HFF-Myc (cell line): Measurements from ENCODE around the gene ADAM11.

Source experiments
- DNase-seq: peaks from one replicate; pipeline ENCODE4 v3.0.0-alpha.2; 2011; ENCODE audit warnings: low read depth; ENCODE audit errors: extremely low read depth
- H3K4me3 ChIP-seq: replicated peaks from 2 replicates; pipeline ENCODE4 v1.5.1; 2011; ENCODE audit warnings: low read depth, mild to moderate bottlenecking, control low read depth, low read length
- TF ChIP-seq, protein P1 (sequence below): IDR thresholded peaks from 2 replicates; pipeline ENCODE4 v1.5.1; 2012; ENCODE audit warnings: mild to moderate bottlenecking, low read depth, low read length, control low read depth; ENCODE audit errors: missing control alignments

The ADAM11 gene

DNA sequence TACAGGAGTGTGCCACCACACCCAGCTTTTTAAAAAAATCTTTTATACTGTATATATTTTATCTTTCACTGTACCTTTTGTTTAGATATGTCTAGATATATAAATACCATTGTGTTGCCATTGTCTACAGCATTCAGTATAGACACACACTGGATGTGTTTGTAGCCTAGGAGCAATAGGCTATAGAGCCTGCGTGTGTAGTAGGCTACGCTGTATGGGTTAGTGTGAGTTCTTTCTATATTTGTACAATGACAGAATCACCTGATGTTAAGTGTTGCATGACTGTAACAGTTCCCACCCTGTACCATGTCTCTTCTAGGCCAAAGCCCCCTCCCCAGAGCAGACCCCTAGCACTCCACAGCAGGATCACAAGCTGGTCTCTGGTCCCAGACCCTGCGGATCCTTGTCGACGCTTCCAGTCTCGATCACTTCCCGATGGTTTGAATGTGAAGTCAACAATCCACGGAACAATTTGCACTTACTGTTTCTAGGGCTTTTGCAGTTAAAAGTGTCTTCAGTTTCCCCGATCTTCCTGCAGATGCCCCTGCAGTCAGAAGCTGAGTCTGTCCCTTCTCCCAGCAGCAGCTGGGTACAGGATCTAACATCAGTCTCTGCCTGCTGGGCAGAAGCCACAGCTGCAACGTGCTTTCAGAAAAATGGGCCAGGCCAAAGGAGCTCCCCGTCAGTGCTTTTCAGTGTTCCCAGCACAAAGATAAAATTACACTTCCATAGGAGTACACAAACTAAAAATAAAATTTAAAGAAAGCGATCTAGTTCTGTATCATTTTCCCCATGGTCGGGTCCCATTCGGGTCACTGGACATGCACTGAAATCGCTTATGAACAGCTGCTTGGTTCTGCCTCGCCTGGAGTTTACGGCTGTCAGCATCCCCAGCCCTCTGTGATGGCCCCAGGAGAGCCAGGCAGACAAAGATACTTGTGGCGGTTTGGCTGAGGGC lies 35.4 kb downstream of the ADAM11 start:
- H3K4me3 ChIP-seq, result no peak overlapping the region
- DNase-seq, result no peak
- TF ChIP-seq, protein P1, sequence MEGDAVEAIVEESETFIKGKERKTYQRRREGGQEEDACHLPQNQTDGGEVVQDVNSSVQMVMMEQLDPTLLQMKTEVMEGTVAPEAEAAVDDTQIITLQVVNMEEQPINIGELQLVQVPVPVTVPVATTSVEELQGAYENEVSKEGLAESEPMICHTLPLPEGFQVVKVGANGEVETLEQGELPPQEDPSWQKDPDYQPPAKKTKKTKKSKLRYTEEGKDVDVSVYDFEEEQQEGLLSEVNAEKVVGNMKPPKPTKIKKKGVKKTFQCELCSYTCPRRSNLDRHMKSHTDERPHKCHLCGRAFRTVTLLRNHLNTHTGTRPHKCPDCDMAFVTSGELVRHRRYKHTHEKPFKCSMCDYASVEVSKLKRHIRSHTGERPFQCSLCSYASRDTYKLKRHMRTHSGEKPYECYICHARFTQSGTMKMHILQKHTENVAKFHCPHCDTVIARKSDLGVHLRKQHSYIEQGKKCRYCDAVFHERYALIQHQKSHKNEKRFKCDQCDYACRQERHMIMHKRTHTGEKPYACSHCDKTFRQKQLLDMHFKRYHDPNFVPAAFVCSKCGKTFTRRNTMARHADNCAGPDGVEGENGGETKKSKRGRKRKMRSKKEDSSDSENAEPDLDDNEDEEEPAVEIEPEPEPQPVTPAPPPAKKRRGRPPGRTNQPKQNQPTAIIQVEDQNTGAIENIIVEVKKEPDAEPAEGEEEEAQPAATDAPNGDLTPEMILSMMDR, result no peak

DNA sequence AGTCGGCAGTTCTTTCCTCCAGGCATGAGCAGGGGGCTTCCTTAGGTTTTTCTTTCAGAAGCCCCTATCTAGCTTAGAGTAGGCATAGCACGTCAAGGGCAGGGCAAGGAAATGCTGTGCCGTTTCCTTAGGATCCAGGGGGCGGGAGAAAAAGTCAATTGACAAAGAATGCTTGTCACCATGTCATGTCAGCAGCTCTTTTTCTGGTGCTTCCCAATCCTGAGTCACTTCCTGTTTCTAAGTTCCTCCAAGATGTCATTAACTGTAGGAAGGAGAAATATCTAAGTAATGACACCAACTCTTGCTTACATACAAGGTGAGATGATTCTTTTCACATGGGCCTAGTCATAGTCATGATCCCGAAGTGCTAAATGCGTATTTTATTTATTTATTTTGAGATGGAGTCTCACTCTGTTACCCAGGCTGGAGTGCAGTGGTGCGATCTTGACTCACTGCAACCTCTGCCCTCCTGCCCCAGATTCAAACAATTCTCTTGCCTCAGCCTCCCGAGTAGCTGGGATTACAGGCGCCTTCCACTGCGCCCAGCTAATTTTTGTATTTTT lies 36.1 kb downstream of the ADAM11 start:
- peak; percentile 78 for DNase-seq
- H3K4me3 ChIP-seq, result no peak overlapping the region
- TF ChIP-seq, protein P1, result no peak

DNA sequence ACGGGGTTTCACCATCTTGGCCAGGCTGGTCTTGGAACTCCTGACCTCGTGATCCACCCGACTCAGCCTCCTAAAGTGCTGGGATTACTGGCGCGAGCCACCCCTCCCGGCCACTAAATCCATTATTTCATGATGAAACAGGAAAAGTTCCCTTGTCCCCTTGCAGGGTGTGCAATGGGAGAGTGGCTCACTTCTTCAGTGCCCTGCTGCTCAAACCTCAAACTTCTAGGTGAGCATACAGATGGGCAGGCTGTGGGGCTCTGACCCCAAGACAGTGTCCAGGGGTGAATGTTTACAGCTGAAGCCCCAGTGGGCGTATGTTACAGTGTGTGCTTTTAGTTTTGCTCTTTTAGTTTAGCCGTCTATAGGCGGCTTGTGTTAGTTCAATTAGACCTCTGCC lies 36.6 kb downstream of the ADAM11 start:
- TF ChIP-seq, protein P1, result no peak
- DNase-seq, result no peak
- H3K4me3 ChIP-seq, result no peak overlapping the region

DNA sequence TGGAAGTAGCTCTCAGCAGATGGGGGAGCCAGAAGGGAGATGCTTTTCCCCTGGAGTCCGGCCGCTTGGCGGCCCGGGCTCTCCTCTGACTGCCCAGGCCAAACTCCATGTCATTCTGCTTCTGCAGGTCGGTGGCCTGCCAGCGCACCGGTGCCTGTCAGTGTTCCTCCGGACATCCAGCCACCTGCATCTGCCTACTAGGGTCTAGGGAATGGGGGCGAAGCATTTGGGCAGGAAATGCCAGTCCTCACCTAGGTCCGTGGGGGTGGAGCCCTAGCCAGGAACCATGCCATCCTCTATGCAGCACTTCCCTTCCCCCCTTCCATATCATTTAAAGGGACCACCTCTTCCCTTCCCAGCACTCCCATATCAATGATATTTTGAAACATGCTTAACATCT lies 37.1 kb downstream of the ADAM11 start:
- no peak for DNase-seq
- H3K4me3 ChIP-seq, result no peak overlapping the region
- TF ChIP-seq, protein P1, result no peak

DNA sequence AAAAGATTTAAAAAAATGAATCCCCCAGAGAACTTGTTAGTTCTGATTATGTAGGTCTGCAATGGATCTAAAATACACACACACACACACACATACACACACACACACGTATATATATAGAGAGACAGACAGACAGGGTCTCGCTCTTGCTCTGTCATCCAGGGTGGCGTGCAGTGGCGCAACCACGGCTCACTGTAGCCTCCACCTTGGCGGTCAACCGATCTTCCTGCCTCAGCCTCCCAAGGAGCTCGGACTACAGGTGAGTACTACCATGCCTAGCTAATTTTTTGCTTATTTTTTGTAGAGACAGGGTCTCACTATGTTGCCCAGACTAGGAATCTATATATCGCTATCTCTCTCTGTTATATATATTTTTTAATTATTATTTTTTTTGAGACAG lies 37.9 kb downstream of the ADAM11 start:
- no peak overlapping the region for H3K4me3 ChIP-seq
- DNase-seq, result no peak
- TF ChIP-seq, protein P1, result no peak

DNA sequence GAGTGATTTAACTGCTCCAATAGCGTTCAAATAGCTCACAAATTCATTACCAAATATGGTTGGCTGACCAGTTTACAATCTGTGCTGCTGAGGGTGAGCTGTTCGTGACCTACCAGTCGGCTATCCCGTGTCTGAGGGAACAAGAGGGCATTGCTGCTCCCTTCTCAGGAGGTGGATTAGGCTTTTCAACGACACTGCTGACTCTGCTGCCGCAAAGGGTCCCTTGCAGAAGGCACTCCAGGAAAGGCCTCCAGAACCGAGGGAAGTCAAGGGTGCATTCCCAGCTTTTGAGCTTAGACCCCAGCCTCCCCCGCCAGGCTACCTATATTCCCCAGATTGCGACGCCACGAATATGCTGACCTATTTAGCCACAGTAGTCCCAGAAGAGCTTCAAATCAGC lies 39.0 kb downstream of the ADAM11 start:
- H3K4me3 ChIP-seq, result no peak overlapping the region
- DNase-seq, result no peak
- TF ChIP-seq, protein P1, result no peak
